C1 segment of cervical spinal cord (tissue), 14 donors: ENCODE results near the gene NR1D1.
A peak's percentile ranks its signal among the peaks of the same experiment; 100 is the strongest.

Experiments used
- DNase-seq, 14 donors: peaks; one replicate each; lab custom pipeline; 2025; lab: John Stamatoyannopoulos, UW

Gene NR1D1

GRCh38 chr17:40063901-40064531, 36.4 kb downstream of the NR1D1 start:
- DNase-seq = peak in 8 of 14 donors; percentile 17 to 69 (median 46)

GRCh38 chr17:40063187-40063771, 37.1 kb downstream of the NR1D1 start:
- peak in 5 of 14 donors; percentile 49 to 78 (median 66) for DNase-seq

- DNase-seq = peak in 9 of 14 donors; percentile 37 to 82 (median 71)
Observed at GRCh38 chr17:40062329-40063186, 37.8 kb downstream of the NR1D1 start, which contains the start of gene THRA. THRA (plus strand) TSS chr17:40062965; CDS start chr17:40074489, 11,524 bp downstream.

- no peak for DNase-seq
Observed at GRCh38 chr17:40061609-40062038, 38.8 kb downstream of the NR1D1 start.

- no peak for DNase-seq
Observed at GRCh38 chr17:40060887-40061608, 39.3 kb downstream of the NR1D1 start.

GRCh38 chr17:40059729-40060475, 40.5 kb downstream of the NR1D1 start:
- no peak for DNase-seq

GRCh38 chr17:40058865-40059264, 41.5 kb downstream of the NR1D1 start:
- no peak for DNase-seq

GRCh38 chr17:40058186-40058784, 42.1 kb downstream of the NR1D1 start:
- no peak for DNase-seq

GRCh38 chr17:40056379-40057015, 43.9 kb downstream of the NR1D1 start:
- DNase-seq = peak in 5 of 14 donors; percentile 25 to 97 (median 46)
